Left lung (tissue), 10 donors: ENCODE measurements around the gene NPIPB2. TPM values are rescaled to one million over a fixed set of nuclear protein-coding genes. Genes with fewer than 3 reads are reported as not detected.

Experiments
- ATAC-seq: fragments of 200-7000 bp; cut with Tn5 transposase; one replicate; pipeline ENCODE4 v1.9.1; 2020; ENCODE audit warnings: moderate library complexity
- DNase-seq, 4 donors: peaks; one replicate each; pipeline ENCODE4 v3.0.0-alpha.2; 2013 to 2020
- H3K27ac ChIP-seq, 2 donors: fragments of 200-600 bp; sonication (generic) in 1 of 2; one replicate each; pipeline versions ENCODE4 v1.5.0 to v1.8.0; 2020 to 2021
- H3K27me3 ChIP-seq, 2 donors: fragments of 200-600 bp; sonication (generic) in 1 of 2; one replicate each; pipeline versions ENCODE4 v1.5.0 to v1.8.0; 2020 to 2021
- H3K36me3 ChIP-seq, 2 donors: fragments of 200-600 bp; sonication (generic) in 1 of 2; one replicate each; pipeline versions ENCODE4 v1.5.0 to v1.8.0; 2020 to 2021
- H3K4me1 ChIP-seq, 2 donors: fragments of 200-600 bp; one replicate each; pipeline ENCODE4 v1.8.0; 2021
- H3K4me3 ChIP-seq, 2 donors: fragments of 200-600 bp; sonication (generic) in 1 of 2; one replicate each; pipeline versions ENCODE4 v1.5.0 to v1.8.0; 2020 to 2021; ENCODE audit warnings: mild to moderate bottlenecking in 1 of 2
- H3K9me3 ChIP-seq, 2 donors: fragments of 200-600 bp; sonication (generic) in 1 of 2; one replicate each; pipeline versions ENCODE4 v1.5.0 to v1.8.0; 2020 to 2021
- intact Hi-C, 2 donors: fragments of 100-400 bp; cut with DNase I; formaldehyde crosslinking; loops; one replicate each; pipeline versions ENCODE4 v1.11.2 to v1.14.2; 2022
- polyA plus RNA-seq, 6 donors: library from polyadenylated mRNA; unstranded; fragments of 120-200 nt; gene quantifications; one replicate each; pipeline ENCODE4 v1.2.1, GENCODE V29; 2013; ENCODE audit not compliant: insufficient read length in 6 of 6
- total RNA-seq, 2 donors: library from RNA; stranded (reverse); fragmentation: NEBNext Ultra II Directional; extraction: Animal tissue kit (Norgen Biotek cat#: 25700); gene quantifications; one replicate each; pipeline ENCODE4 v1.2.1, GENCODE V29; 2021
- TF ChIP-seq, protein P1 (sequence below), 2 donors: fragments of 200-600 bp; sonication (generic) in 1 of 2; IDR thresholded peaks; one replicate each; pipeline versions ENCODE4 v1.5.0 to v1.8.0; 2021; ENCODE audit warnings: antibody characterized with exemption in 2 of 2
- donor health status: DM: no; HTN: yes; CAD: no.
- donor health status: DM: no; HTN: no; CAD: no.

NPIPB2 gene
- total and polyA plus RNA-seq, 8 donors: 6.1 to 14.6 (median 8.8) TPM

DNA sequence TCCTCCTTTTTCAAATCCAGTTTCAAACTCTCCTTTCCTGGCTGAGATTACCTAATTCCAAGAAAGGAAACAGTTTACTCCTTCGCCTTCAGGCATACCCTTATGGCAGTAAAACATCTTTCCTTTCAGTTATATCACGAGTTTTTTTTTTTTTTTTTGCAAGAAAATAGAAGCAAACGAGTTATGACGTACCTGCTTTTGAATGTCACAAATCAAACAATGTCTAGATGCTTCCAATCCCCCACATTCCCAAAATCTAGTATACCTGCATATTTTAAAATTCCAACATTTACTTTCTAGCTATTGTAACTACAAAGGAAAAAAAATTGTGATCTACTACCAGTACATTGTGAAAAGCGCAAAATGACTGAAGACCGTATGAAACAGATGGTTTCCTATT is 55.0 kb downstream of the NPIPB2 start:
- TF ChIP-seq, protein P1, sequence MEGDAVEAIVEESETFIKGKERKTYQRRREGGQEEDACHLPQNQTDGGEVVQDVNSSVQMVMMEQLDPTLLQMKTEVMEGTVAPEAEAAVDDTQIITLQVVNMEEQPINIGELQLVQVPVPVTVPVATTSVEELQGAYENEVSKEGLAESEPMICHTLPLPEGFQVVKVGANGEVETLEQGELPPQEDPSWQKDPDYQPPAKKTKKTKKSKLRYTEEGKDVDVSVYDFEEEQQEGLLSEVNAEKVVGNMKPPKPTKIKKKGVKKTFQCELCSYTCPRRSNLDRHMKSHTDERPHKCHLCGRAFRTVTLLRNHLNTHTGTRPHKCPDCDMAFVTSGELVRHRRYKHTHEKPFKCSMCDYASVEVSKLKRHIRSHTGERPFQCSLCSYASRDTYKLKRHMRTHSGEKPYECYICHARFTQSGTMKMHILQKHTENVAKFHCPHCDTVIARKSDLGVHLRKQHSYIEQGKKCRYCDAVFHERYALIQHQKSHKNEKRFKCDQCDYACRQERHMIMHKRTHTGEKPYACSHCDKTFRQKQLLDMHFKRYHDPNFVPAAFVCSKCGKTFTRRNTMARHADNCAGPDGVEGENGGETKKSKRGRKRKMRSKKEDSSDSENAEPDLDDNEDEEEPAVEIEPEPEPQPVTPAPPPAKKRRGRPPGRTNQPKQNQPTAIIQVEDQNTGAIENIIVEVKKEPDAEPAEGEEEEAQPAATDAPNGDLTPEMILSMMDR (IDR thresholded peaks at IDR 0.05): no peak
- no peak for ATAC-seq
- no peak for DNase-seq
- intact Hi-C loops: no loop called here
- Histone ChIP-seq H3K4me3 (no peak overlapping the region), H3K9me3 (no peaks in the 10 kb centered on the region), H3K36me3 (peaks cover 0 to 100% of the 10 kb centered on the region in 2 donors), H3K27me3 (no peaks in the 10 kb centered on the region), H3K27ac (no peak overlapping the region), H3K4me1 (no peaks in the 10 kb centered on the region)

DNA sequence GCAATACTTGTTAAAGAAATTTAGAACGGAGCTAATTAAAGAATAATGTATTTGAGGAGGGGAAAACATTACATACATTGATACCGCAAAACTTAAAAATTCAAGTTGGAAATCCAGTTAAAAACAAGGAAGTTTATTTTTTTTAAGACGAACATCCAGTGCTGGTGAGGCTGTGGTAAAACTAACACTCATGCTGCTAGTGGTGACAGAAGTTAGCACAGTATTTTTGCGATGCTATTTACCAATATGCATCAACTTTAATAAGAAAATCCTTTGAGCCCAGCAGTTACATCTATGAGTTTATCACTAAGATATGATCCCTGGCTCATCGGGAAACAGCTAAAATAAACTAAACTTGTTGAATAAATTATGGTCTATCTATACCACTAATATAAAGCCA is 57.8 kb downstream of the NPIPB2 start:
- peaks cover 0 to 98% of the 10 kb centered on the region in 2 donors for H3K36me3 ChIP-seq
- intact Hi-C loops: no loop called here
- TF ChIP-seq, protein P1 (IDR thresholded peaks at IDR 0.05): no peak

DNA sequence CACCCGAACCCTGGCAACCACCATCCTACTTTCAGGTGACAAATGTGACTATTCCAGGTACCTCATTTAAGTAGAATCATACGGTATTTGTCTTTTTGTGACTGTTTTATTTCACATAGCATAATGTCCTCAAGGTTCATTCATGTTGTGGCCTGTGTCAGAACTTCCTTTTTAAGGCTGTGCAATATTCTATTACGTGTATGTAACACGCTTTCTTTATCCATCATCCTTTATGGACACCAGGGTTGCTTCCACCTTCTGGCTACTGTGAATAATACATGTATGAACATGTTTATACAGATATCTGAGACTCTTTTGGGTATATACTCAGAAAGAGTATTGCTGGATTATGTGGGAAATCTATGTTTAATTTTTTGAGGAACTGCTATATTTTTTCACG is 61.8 kb downstream of the NPIPB2 start:
- intact Hi-C loops: no loop called here
- DNase-seq: no peak
- peak; percentile 21 for ATAC-seq
- Histone ChIP-seq H3K9me3 (no peaks in the 10 kb centered on the region), H3K36me3 (peaks cover 0 to 98% of the 10 kb centered on the region in 2 donors), H3K27ac (no peak overlapping the region), H3K27me3 (no peaks in the 10 kb centered on the region), H3K4me3 (no peak overlapping the region), H3K4me1 (no peaks in the 10 kb centered on the region)
- TF ChIP-seq, protein P1 (IDR thresholded peaks at IDR 0.05): no peak

More for the DNA sequence above, 57.8 kb downstream of the NPIPB2 start:
- Histone ChIP-seq H3K27me3 (no peaks in the 10 kb centered on the region), H3K9me3 (no peaks in the 10 kb centered on the region), H3K27ac (no peak overlapping the region), H3K4me3 (no peak overlapping the region), H3K4me1 (no peaks in the 10 kb centered on the region)
- no peak for DNase-seq
- ATAC-seq: no peak

DNA sequence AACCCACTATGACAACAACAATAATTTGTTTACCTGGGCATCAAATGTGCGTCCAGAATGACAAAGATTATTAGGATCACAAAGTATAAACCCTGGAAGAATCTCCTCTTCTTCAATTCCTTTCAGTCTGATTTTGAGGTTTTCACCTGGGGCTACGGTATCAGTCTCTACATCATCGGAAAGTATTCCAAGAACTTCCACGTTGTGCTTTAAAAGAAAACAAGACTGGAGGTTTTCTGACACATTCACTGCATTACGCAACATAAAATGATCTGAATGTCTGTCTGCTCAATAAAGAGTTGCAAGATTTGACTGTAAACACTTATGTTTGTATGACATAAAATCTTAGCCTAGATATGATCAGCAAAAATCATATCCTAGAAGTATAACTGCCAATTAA is 64.5 kb downstream of the NPIPB2 start:
- intact Hi-C loops: no loop called here
- Histone ChIP-seq H3K9me3 (no peaks in the 10 kb centered on the region), H3K36me3 (peaks cover 0 to 98% of the 10 kb centered on the region in 2 donors), H3K27me3 (no peaks in the 10 kb centered on the region), H3K27ac (no peak overlapping the region), H3K4me3 (no peak overlapping the region), H3K4me1 (no peaks in the 10 kb centered on the region)
- TF ChIP-seq, protein P1 (IDR thresholded peaks at IDR 0.05): no peak
- DNase-seq (no peak), ATAC-seq (no peak)

Other genes with a start within 250 kb of the NPIPB2 start
- gene TXNDC11, start 199.2 kb downstream of the NPIPB2 start, total RNA-seq: 10 to 100 TPM; 71.2 to 76.8 TPM
- 10 to 100 TPM; 33.9 to 41.7 (median 36.6) TPM for gene TXNDC11, start 199.2 kb downstream of the NPIPB2 start, polyA plus RNA-seq
- gene ZC3H7A, start 144.8 kb downstream of the NPIPB2 start, total RNA-seq: 10 to 100 TPM; 48.3 to 48.9 TPM
- 100 to 1,000 TPM; 104 to 139 (median 109) TPM for gene ZC3H7A, start 144.8 kb downstream of the NPIPB2 start, polyA plus RNA-seq
- gene RSL1D1, start 90.5 kb downstream of the NPIPB2 start, total RNA-seq: 100 to 1,000 TPM in 1 of 2 donors, 10 to 100 TPM in 1; 88.3 to 102 TPM
- 100 to 1,000 TPM; 236 to 274 (median 242) TPM for gene RSL1D1, start 90.5 kb downstream of the NPIPB2 start, polyA plus RNA-seq
- 100 to 1,000 TPM; 110 to 140 TPM for gene GSPT1, start 26.1 kb downstream of the NPIPB2 start, total RNA-seq
- gene GSPT1, start 26.1 kb downstream of the NPIPB2 start, polyA plus RNA-seq: 100 to 1,000 TPM in 5 of 6 donors, 10 to 100 TPM in 1; 93.5 to 109 (median 105) TPM
- 1 to 10 TPM; 1.2 TPM for gene TNFRSF17, start 23.2 kb upstream of the NPIPB2 start, total RNA-seq
- gene TNFRSF17, start 23.2 kb upstream of the NPIPB2 start, polyA plus RNA-seq: under 1 TPM in 2 of 6 donors, not detected in 4; 0.24 to 0.54 TPM
- gene SNX29, start 34.7 kb upstream of the NPIPB2 start, total RNA-seq: 10 to 100 TPM; 33.2 to 41.0 TPM
- 10 to 100 TPM; 11.8 to 14.3 (median 13.0) TPM for gene SNX29, start 34.7 kb upstream of the NPIPB2 start, polyA plus RNA-seq